ENCODE measurements around the gene DSG2. TPM values are rescaled to one million over a fixed set of nuclear protein-coding genes. Genes with fewer than 3 reads are reported as not detected.

The DSG2 gene
- total RNA-seq, 1 donor from 2014 or later: not detected

GRCh38 chr18:31577195-31577594 lies 79.2 kb downstream of the DSG2 start:
- Mint-ChIP-seq H3K4me3 (no peak overlapping the region), H3K27me3 (no peaks in the 10 kb centered on the region), H3K36me3 (ENCODE audit: low read depth) (no peaks in the 10 kb centered on the region), H3K9me3 (no peaks in the 10 kb centered on the region), H3K27ac (no peak overlapping the region), H3K4me1 (no peaks in the 10 kb centered on the region)
- CTCF ChIA-PET: no interaction called here
- intact Hi-C loops (cut with micrococcal nuclease): no loop called here
- no peak for ATAC-seq (ENCODE audit: low read depth)
- no peak for TF ChIP-seq CTCF (IDR thresholded peaks at IDR 0.05)
- POLR2A ChIA-PET: no interaction called here
- DNase-seq: no peak

GRCh38 chr18:31578126-31578525 lies 80.1 kb downstream of the DSG2 start:
- ChIA-PET CTCF (interaction anchor here (1.1 kb wide), 1 partner anchor 22 kb away, joined by 4 read pairs; no protein-coding TSS in a partner anchor), POLR2A (no interaction called here)
- Mint-ChIP-seq H3K36me3 (ENCODE audit: low read depth) (no peaks in the 10 kb centered on the region), H3K4me1 (no peaks in the 10 kb centered on the region), H3K27me3 (no peaks in the 10 kb centered on the region), H3K27ac (no peak overlapping the region), H3K4me3 (no peak overlapping the region), H3K9me3 (no peaks in the 10 kb centered on the region)
- intact Hi-C loops (cut with micrococcal nuclease): no loop called here
- TF ChIP-seq CTCF (IDR thresholded peaks at IDR 0.05): no peak
- ATAC-seq (ENCODE audit: low read depth) (no peak), DNase-seq (no peak)

GRCh38 chr18:31579375-31579774 lies 81.4 kb downstream of the DSG2 start:
- no peaks in the 10 kb centered on the region for H3K4me1 Mint-ChIP-seq
- CTCF ChIA-PET: no interaction called here
- intact Hi-C loops (cut with micrococcal nuclease): no loop called here
- DNase-seq (no peak), ATAC-seq (ENCODE audit: low read depth) (no peak)
- TF ChIP-seq CTCF (IDR thresholded peaks at IDR 0.05): no peak
- H3K27ac Mint-ChIP-seq: no peak overlapping the region
- no peaks in the 10 kb centered on the region for H3K9me3 Mint-ChIP-seq
- no peak overlapping the region for H3K4me3 Mint-ChIP-seq
- no peaks in the 10 kb centered on the region for H3K27me3 Mint-ChIP-seq
- POLR2A ChIA-PET: no interaction called here
- H3K36me3 Mint-ChIP-seq (ENCODE audit: low read depth): no peaks in the 10 kb centered on the region

- no peaks in the 10 kb centered on the region for H3K9me3 Mint-ChIP-seq
- intact Hi-C loops (cut with micrococcal nuclease): no loop called here
- no peak for ATAC-seq (ENCODE audit: low read depth)
- TF ChIP-seq CTCF (IDR thresholded peaks at IDR 0.05): no peak
- H3K27me3 Mint-ChIP-seq: no peaks in the 10 kb centered on the region
- no peak overlapping the region for H3K27ac Mint-ChIP-seq
- DNase-seq: no peak
- H3K36me3 Mint-ChIP-seq (ENCODE audit: low read depth): no peaks in the 10 kb centered on the region
- ChIA-PET POLR2A (no interaction called here), CTCF (no interaction called here)
- no peak overlapping the region for H3K4me3 Mint-ChIP-seq
- H3K4me1 Mint-ChIP-seq: no peaks in the 10 kb centered on the region
Observed at GRCh38 chr18:31581498-31582197, 83.7 kb downstream of the DSG2 start.

- POLR2A ChIA-PET: no interaction called here
- no peak for DNase-seq
- intact Hi-C loops (cut with micrococcal nuclease): no loop called here
- H3K4me1 Mint-ChIP-seq: no peaks in the 10 kb centered on the region
- H3K27ac Mint-ChIP-seq: no peak overlapping the region
- ATAC-seq (ENCODE audit: low read depth): no peak
- no peaks in the 10 kb centered on the region for H3K27me3 Mint-ChIP-seq
- no peaks in the 10 kb centered on the region for H3K9me3 Mint-ChIP-seq
- no peaks in the 10 kb centered on the region for H3K36me3 Mint-ChIP-seq (ENCODE audit: low read depth)
- no peak overlapping the region for H3K4me3 Mint-ChIP-seq
- TF ChIP-seq CTCF (IDR thresholded peaks at IDR 0.05): no peak
- CTCF ChIA-PET: no interaction called here
Observed at GRCh38 chr18:31583185-31583854, 85.3 kb downstream of the DSG2 start.
